WTC11 (cell line): ENCODE results near the gene TCP11L2. TPM values are rescaled to one million over a fixed set of nuclear protein-coding genes. Genes with fewer than 3 reads are reported as not detected.
"Not testable (repeated sequence)": the region's sequence is repeated elsewhere in the genome, so short reads cannot be mapped to it uniquely, and the experiment has no call there.

Experiments used
- ATAC-seq: fragments of 200-7000 bp; cut with Tn5 transposase; 2 replicates; pipeline ENCODE4 v1.10.0; 2021; ENCODE audit warnings: mild to moderate bottlenecking, moderate library complexity
- CTCF ChIA-PET: fragments of 300-600 bp; sonication (Branson Sonifier 250); formaldehyde crosslinking; loops from one replicate; lab custom pipeline; 2021; ENCODE audit warnings: antibody characterized with exemption; lab: Charles Lee
- POLR2A ChIA-PET: fragments of 350-600 bp; sonication (Branson Sonifier 250); formaldehyde crosslinking; loops from one replicate; lab custom pipeline; 2021; ENCODE audit warnings: antibody characterized with exemption; lab: Charles Lee
- DNase-seq: peaks from one replicate; pipeline ENCODE4 v3.0.0; 2021; ENCODE audit warnings: low spot score
- H3K27ac Mint-ChIP-seq: 2 replicates; pipeline ENCODE4 v1.8.0; 2021; ENCODE audit warnings: mixed read lengths
- H3K27me3 Mint-ChIP-seq: 2 replicates; pipeline ENCODE4 v1.8.0; 2021; ENCODE audit warnings: low read depth, mild to moderate bottlenecking, moderate library complexity, mixed read lengths
- H3K36me3 Mint-ChIP-seq: 2 replicates; pipeline ENCODE4 v1.8.0; 2021; ENCODE audit warnings: mixed read lengths
- H3K4me1 Mint-ChIP-seq: 2 replicates; pipeline ENCODE4 v1.8.0; 2022; ENCODE audit warnings: mixed read lengths
- H3K4me3 Mint-ChIP-seq: 2 replicates; pipeline ENCODE4 v1.8.0; 2021; ENCODE audit warnings: mild to moderate bottlenecking, moderate library complexity, mixed read lengths
- H3K9me3 Mint-ChIP-seq: 2 replicates; pipeline ENCODE4 v1.8.0; 2021; ENCODE audit warnings: mixed read lengths
- ATF3 ChIP-seq: sonication (generic); formaldehyde crosslinking; conservative IDR thresholded peaks from 2 replicates; pipeline ENCODE4 v1.8.1; 2022; ENCODE audit warnings: mild to moderate bottlenecking, missing genetic modification reagents
- CBFB ChIP-seq: sonication (generic); formaldehyde crosslinking; IDR thresholded peaks from 2 replicates; pipeline ENCODE4 v1.8.1; 2022; ENCODE audit warnings: mild to moderate bottlenecking, low read depth, missing genetic modification reagents
- CREB1 ChIP-seq: sonication (generic); formaldehyde crosslinking; IDR thresholded peaks from 2 replicates; pipeline ENCODE4 v1.8.0; 2023; ENCODE audit warnings: mild to moderate bottlenecking, missing genetic modification reagents
- E2F1 ChIP-seq: sonication (generic); formaldehyde crosslinking; IDR thresholded peaks from 2 replicates; pipeline ENCODE4 v1.8.0; 2022; ENCODE audit warnings: mild to moderate bottlenecking, missing genetic modification reagents
- ESRRA ChIP-seq: sonication (generic); formaldehyde crosslinking; IDR thresholded peaks from 2 replicates; pipeline ENCODE4 v1.8.1; 2022; ENCODE audit warnings: mild to moderate bottlenecking, missing genetic modification reagents, borderline replicate concordance
- GABPB1 ChIP-seq: sonication (generic); formaldehyde crosslinking; IDR thresholded peaks from 2 replicates; pipeline ENCODE4 v1.8.1; 2023; ENCODE audit warnings: mild to moderate bottlenecking, missing genetic modification reagents
- GTF2I ChIP-seq: fragments of 250-450 bp; sonication (Bioruptor Pico); conservative IDR thresholded peaks from 2 replicates; pipeline ENCODE4 v1.4.0; 2021; ENCODE audit warnings: mild to moderate bottlenecking
- IRF2 ChIP-seq: sonication (generic); formaldehyde crosslinking; IDR thresholded peaks from 2 replicates; pipeline ENCODE4 v1.8.0; 2022; ENCODE audit warnings: low read depth, missing genetic modification reagents, borderline replicate concordance
- JAZF1 ChIP-seq: fragments of 250-450 bp; sonication (Bioruptor Pico); IDR thresholded peaks from 2 replicates; pipeline ENCODE4 v1.9.0; 2021; ENCODE audit warnings: moderate library complexity, mild to moderate bottlenecking, inconsistent platforms
- MLX ChIP-seq: sonication (generic); formaldehyde crosslinking; IDR thresholded peaks from 2 replicates; pipeline ENCODE4 v1.8.1; 2023; ENCODE audit warnings: mild to moderate bottlenecking, missing genetic modification reagents, moderate library complexity
- NR1H2 ChIP-seq: sonication (generic); formaldehyde crosslinking; IDR thresholded peaks from 2 replicates; pipeline ENCODE4 v1.9.0; 2021; ENCODE audit warnings: mild to moderate bottlenecking, moderate library complexity, missing genetic modification reagents
- PRRX2 ChIP-seq: fragments of 250-450 bp; sonication (Bioruptor Pico); IDR thresholded peaks from 2 replicates; pipeline ENCODE4 v1.8.0; 2021; ENCODE audit warnings: mild to moderate bottlenecking
- SMAD4 ChIP-seq: sonication (generic); formaldehyde crosslinking; IDR thresholded peaks from 2 replicates; pipeline ENCODE4 v1.8.0; 2022; ENCODE audit warnings: mild to moderate bottlenecking, missing genetic modification reagents
- TEAD1 ChIP-seq: sonication (generic); formaldehyde crosslinking; IDR thresholded peaks from 2 replicates; pipeline ENCODE4 v1.8.0; 2022; ENCODE audit warnings: mild to moderate bottlenecking, missing genetic modification reagents
- USF1 ChIP-seq: sonication (generic); formaldehyde crosslinking; IDR thresholded peaks from 2 replicates; pipeline ENCODE4 v1.8.0; 2022; ENCODE audit warnings: mild to moderate bottlenecking, missing genetic modification reagents
- ZBTB21 ChIP-seq: sonication (generic); formaldehyde crosslinking; IDR thresholded peaks from 2 replicates; pipeline ENCODE4 v1.8.1; 2023; ENCODE audit warnings: mild to moderate bottlenecking, missing genetic modification reagents, borderline replicate concordance
- ZNF219 ChIP-seq: sonication (generic); formaldehyde crosslinking; IDR thresholded peaks from 2 replicates; pipeline ENCODE4 v1.8.0; 2023; ENCODE audit warnings: missing genetic modification reagents, mild to moderate bottlenecking, borderline replicate concordance
- total RNA-seq: library from RNA; stranded (reverse); gene quantifications from 3 replicates; pipeline ENCODE4 v1.2.3, GENCODE V29; 2021
- TF ChIP-seq, protein P1 (sequence below): sonication (generic); formaldehyde crosslinking; IDR thresholded peaks from 2 replicates; pipeline ENCODE4 v1.8.0; 2023; ENCODE audit warnings: missing genetic modification reagents, mild to moderate bottlenecking, borderline replicate concordance
- TF ChIP-seq, protein P2 (sequence below): sonication (generic); formaldehyde crosslinking; IDR thresholded peaks from 2 replicates; pipeline ENCODE4 v1.8.0; 2022; ENCODE audit warnings: mild to moderate bottlenecking, missing genetic modification reagents

The TCP11L2 gene
- total RNA-seq, 1 experiment from 2014 or later = 12.3 TPM

DNA sequence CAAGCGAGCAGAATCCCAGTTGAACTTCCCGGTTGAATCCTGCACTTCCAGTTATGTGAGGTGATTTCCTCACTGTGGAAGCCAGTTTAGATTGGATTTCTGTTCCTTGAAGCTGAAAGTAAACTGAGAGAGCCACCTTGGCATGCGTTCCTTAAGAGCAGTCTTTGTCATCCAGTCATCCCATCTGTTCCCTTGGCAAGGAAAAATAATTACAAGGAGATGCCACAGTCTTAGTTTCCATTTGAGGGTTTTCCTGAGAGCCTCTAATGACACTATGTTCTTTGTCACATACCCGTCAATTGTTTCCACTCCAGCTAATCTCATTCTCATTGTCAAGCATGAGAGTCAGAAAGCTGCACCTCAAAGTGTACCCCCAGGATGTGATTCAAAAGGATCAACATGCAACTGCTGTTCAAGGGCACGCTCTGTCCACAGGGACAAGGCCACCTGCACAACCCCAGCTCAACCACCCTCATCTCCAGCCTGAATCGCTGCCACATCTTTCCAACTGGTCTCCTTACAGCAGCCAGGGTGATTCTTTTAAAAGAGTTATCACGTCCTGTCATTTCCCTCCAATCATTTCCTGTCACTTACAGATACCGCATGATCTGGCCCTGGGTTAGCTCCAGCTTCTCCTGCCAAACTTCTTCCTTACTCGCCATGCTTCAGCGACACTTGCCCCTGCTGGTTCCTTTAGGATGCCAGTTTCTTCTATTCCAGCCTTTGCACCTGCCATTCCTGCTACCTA lies 18.0 kb upstream of the TCP11L2 start:
- POLR2A ChIA-PET = interaction anchor here (0.5 kb wide), 1 partner anchor 67 kb away, joined by 6 read pairs; no protein-coding TSS in a partner anchor
- Mint-ChIP-seq H3K9me3 (no peaks in the 10 kb centered on the region), H3K4me1 (no peaks in the 10 kb centered on the region), H3K36me3 (no peaks in the 10 kb centered on the region), H3K4me3 (no peak overlapping the region), H3K27ac (no peak overlapping the region), H3K27me3 (no peaks in the 10 kb centered on the region)
- ATAC-seq (no peak), DNase-seq (no peak)
- TF ChIP-seq E2F1 (CRISPR knock-in tag) (no peak), CREB1 (CRISPR knock-in tag) (no peak), GABPB1 (peak; percentile 95)
- CTCF ChIA-PET = interaction anchor here (0.7 to 2.1 kb wide), 4 partner anchors 53 to 205 kb away, joined by 3 to 6 read pairs (median 5); no protein-coding TSS in a partner anchor

- Mint-ChIP-seq H3K4me3 (no peak overlapping the region), H3K36me3 (no peaks in the 10 kb centered on the region), H3K4me1 (no peaks in the 10 kb centered on the region), H3K27me3 (no peaks in the 10 kb centered on the region; the same call in 1 of the 2 replicates), H3K27ac (no peak overlapping the region), H3K9me3 (no peaks in the 10 kb centered on the region)
- ATAC-seq = no peak
- CTCF ChIA-PET = interaction anchor here (1.2 to 2.1 kb wide), 2 partner anchors 59 to 62 kb away, joined by 3 to 6 read pairs; no protein-coding TSS in a partner anchor
- no peak for DNase-seq
- TF ChIP-seq PRRX2 (CRISPR knock-in tag) (no peak), CBFB (CRISPR knock-in tag) (no peak), ZBTB21 (CRISPR knock-in tag) (no peak), TEAD1 (CRISPR knock-in tag) (no peak), MLX (CRISPR knock-in tag) (no peak), GTF2I (no peak), GABPB1 (no peak), USF1 (CRISPR knock-in tag) (no peak), ZNF219 (CRISPR knock-in tag) (no peak), JAZF1 (CRISPR knock-in tag) (no peak), SMAD4 (CRISPR knock-in tag) (no peak), IRF2 (no peak), ATF3 (no peak), ESRRA (CRISPR knock-in tag) (no peak), NR1H2 (CRISPR knock-in tag) (no peak)
- TF ChIP-seq, protein P1, sequence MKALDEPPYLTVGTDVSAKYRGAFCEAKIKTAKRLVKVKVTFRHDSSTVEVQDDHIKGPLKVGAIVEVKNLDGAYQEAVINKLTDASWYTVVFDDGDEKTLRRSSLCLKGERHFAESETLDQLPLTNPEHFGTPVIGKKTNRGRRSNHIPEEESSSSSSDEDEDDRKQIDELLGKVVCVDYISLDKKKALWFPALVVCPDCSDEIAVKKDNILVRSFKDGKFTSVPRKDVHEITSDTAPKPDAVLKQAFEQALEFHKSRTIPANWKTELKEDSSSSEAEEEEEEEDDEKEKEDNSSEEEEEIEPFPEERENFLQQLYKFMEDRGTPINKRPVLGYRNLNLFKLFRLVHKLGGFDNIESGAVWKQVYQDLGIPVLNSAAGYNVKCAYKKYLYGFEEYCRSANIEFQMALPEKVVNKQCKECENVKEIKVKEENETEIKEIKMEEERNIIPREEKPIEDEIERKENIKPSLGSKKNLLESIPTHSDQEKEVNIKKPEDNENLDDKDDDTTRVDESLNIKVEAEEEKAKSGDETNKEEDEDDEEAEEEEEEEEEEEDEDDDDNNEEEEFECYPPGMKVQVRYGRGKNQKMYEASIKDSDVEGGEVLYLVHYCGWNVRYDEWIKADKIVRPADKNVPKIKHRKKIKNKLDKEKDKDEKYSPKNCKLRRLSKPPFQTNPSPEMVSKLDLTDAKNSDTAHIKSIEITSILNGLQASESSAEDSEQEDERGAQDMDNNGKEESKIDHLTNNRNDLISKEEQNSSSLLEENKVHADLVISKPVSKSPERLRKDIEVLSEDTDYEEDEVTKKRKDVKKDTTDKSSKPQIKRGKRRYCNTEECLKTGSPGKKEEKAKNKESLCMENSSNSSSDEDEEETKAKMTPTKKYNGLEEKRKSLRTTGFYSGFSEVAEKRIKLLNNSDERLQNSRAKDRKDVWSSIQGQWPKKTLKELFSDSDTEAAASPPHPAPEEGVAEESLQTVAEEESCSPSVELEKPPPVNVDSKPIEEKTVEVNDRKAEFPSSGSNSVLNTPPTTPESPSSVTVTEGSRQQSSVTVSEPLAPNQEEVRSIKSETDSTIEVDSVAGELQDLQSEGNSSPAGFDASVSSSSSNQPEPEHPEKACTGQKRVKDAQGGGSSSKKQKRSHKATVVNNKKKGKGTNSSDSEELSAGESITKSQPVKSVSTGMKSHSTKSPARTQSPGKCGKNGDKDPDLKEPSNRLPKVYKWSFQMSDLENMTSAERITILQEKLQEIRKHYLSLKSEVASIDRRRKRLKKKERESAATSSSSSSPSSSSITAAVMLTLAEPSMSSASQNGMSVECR (CRISPR knock-in tag) = no peak
- TF ChIP-seq, protein P2, sequence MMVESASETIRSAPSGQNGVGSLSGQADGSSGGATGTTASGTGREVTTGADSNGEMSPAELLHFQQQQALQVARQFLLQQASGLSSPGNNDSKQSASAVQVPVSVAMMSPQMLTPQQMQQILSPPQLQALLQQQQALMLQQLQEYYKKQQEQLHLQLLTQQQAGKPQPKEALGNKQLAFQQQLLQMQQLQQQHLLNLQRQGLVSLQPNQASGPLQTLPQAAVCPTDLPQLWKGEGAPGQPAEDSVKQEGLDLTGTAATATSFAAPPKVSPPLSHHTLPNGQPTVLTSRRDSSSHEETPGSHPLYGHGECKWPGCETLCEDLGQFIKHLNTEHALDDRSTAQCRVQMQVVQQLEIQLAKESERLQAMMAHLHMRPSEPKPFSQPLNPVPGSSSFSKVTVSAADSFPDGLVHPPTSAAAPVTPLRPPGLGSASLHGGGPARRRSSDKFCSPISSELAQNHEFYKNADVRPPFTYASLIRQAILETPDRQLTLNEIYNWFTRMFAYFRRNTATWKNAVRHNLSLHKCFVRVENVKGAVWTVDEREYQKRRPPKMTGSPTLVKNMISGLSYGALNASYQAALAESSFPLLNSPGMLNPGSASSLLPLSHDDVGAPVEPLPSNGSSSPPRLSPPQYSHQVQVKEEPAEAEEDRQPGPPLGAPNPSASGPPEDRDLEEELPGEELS (CRISPR knock-in tag) = no peak
- POLR2A ChIA-PET = no interaction called here
Measured at GRCh38 chr12:106285982-106286381, 16.6 kb upstream of the TCP11L2 start.

DNA sequence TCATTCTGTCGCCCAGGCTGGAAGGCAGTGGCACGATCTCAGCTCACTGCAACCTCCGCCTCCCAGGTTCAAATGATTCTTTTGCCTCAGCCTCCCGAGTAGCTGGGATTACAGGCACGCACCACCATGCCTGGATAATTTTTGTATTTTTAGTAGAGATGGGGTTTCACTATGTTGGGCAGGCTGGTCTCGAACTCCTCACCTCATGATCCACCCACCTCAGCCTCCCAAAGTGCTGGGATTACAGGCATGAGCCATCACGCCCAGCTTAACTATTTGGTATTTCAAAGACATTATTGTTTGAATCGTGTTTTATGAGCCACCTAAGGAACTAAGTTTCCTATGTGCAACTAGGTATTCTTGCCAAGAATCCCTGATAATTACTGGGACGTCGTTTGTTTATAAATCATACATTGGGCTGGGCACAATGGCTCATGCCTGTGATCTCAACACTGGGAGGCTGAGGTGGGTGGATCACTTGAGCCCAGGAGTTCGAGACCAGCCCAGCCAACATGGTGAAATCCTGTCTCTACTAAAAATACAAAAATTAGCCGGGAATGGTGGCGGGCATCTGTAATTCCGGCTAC lies 15.9 kb upstream of the TCP11L2 start:
- H3K9me3 Mint-ChIP-seq, DNase-seq, POLR2A ChIA-PET, H3K36me3 Mint-ChIP-seq, H3K27me3 Mint-ChIP-seq, H3K4me3 Mint-ChIP-seq, H3K4me1 Mint-ChIP-seq, ATAC-seq, H3K27ac Mint-ChIP-seq: not testable (repeated sequence)
- CTCF ChIA-PET = interaction anchor here (1.2 kb wide), 1 partner anchor 63 kb away, joined by 3 read pairs; no protein-coding TSS in a partner anchor
